T-helper 1 cell (primary cell): ENCODE measurements around the gene THBS2.
"Not testable (repeated sequence)": the region's sequence is repeated elsewhere in the genome, so short reads cannot be mapped to it uniquely, and the experiment has no call there.

Source experiments
- DNase-seq, 5 donors: peaks; one replicate each; pipeline ENCODE4 v3.0.0-alpha.2; 2012 to 2020
- total RNA-seq, 4 donors: gene quantifications; one replicate each; lab custom pipeline; 2026; lab: John Stamatoyannopoulos, UW

Gene THBS2
- 0 reads per million in 4 donors for total RNA-seq

- no peak for DNase-seq
Observed at GRCh38 chr6:169253337-169254238, at the start of gene THBS2. TSS of gene THBS2 (minus strand) at chr6:169253846. CDS start at chr6:169250784, 3,062 bp downstream.

GRCh38 chr6:169302716-169303115, 49.1 kb upstream of the THBS2 start:
- DNase-seq, result no peak

DNA sequence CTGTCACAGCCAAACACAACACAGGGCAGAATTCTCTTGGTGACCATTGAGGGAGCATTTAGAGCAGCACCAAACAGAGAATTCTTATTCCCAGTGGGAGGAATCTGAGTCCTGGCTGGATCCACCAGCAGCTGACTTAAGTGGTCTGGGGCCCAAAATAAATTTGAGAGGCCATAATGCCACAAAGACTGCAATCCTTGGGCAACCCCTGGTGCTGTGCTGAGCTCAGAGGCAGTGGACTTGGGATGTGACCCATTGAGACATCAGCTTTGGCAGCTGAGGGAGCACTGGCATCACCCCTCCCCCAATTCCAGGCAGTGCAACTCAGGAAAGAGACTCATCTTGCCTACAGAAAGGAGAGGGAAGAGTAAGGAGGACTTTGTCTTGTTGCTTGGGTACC, 48.6 kb upstream of the THBS2 start:
- no peak for DNase-seq

GRCh38 chr6:169300916-169301315, 47.3 kb upstream of the THBS2 start:
- no peak for DNase-seq

DNA sequence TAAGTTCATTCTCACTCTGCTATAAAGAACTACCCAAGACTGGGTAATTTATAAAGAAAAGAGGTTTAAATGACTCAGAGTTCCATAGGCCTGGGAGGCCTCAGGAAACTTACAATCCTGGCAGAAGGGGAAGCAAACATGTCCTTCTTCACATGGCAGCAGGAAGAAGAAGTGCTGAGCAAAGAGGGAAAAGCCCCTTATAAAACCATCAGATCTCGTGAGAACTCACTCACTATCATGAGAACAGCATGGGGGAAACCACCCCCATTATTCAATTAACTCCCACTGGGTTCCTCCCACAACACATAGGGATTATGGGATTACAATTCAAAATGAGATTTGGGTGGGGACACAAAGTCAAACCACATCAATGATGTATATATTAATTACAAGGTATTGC, 45.0 kb upstream of the THBS2 start:
- not testable (repeated sequence) for DNase-seq

GRCh38 chr6:169296622-169297021, 43.0 kb upstream of the THBS2 start:
- DNase-seq, result no peak

- DNase-seq, result no peak
Observed at GRCh38 chr6:169296170-169296569, 42.5 kb upstream of the THBS2 start.

DNA sequence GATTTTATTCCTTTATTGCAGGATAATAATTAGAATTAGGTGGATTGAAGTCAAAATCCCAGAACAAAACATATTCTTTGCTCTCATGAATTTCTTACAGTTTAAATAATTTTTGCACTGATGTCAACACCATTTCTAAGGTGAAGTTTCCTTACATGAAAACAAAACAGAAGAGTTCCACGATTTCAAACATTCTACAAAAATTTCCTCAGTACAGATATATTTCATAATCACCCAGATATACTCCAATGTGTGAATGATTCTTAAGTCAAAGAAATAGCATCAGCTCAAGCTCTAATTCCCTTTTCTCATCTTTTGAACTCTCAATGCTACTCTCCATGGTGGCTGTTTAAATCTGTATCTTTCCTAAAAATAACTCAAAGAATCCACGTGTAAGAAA, 39.5 kb upstream of the THBS2 start:
- DNase-seq, result no peak

- DNase-seq, result no peak
Observed at GRCh38 chr6:169292338-169293124, 38.9 kb upstream of the THBS2 start.

DNA sequence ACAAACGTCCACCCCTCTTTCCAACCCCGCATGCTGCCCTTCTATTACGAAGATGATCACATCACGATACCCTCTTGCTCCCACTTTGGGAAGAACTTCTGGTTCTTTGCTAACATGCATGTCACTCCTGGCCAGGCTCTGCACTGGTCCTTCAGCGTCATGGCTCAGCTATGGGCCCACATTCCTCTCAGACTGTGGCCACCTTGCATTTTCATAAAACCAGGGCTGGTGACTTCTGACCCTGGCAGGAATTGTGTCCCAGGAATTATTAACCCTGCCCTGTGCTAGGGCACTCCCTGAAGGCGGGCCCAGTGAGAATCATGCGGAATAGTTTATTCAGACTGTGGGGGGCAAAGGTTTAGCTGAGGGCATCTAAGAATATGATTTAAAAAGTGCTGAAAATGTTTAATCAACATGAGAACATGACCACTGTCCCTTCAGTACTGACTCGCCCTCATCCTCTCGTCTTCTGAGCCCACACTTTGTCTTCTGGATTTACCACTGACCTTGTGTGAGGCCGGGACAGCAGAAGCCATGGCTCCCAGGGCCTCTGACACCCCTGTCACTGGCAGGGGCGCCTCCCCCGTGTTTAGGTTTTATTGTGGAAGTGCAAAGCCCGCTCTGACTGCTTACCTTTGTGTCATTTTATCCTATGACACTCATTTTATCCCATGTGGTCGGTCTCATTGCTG, 38.1 kb upstream of the THBS2 start:
- DNase-seq, result no peak

- no peak for DNase-seq
Observed at GRCh38 chr6:169291148-169291547, 37.5 kb upstream of the THBS2 start.

- DNase-seq, result no peak
Observed at GRCh38 chr6:169289619-169290339, 36.1 kb upstream of the THBS2 start.

DNA sequence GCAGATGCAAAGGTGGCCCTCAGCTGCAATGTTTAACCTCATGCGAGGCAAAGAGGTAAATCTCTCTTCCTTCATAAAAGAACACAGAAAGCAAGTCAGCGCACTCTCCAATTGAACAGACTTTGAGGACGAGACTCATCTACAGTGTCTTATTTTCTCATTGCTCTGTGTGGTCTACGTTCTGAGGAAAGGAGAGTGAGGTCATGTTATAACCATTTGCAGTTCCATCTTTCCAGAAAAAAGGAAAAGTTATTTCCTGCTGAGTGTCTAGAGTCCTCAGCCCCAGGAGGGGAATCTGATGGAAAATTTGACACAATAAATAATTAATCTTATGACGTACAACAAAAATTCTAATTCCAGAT, 35.6 kb upstream of the THBS2 start:
- no peak for DNase-seq

GRCh38 chr6:169288591-169288990, 34.9 kb upstream of the THBS2 start:
- no peak for DNase-seq

- DNase-seq, result no peak
Observed at GRCh38 chr6:169287675-169288074, 34.0 kb upstream of the THBS2 start.

- no peak for DNase-seq
Observed at GRCh38 chr6:169286961-169287360, 33.3 kb upstream of the THBS2 start.

DNA sequence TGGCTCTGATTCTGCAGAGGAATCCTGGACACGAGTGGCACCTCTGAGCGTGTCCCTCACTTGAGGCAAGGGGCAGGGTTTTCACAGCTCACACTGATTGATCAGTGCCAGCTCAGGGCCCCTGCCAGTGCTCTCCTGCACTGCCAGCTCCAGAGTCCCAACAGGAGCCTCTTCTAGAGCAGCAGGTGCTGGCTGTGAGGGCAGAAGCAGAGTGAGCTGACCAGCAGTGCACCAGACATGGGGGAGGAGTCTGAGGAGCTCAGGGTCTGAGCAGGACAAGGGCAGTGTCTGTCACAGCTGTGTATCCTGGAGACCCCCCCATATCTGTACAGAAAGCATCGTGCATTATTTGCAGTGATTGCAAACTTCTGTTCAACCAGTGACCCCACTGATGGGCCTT, 31.5 kb upstream of the THBS2 start:
- DNase-seq, result no peak

- DNase-seq, result no peak
Observed at GRCh38 chr6:169283924-169284323, 30.3 kb upstream of the THBS2 start.

GRCh38 chr6:169282043-169282442, 28.4 kb upstream of the THBS2 start:
- DNase-seq, result no peak

DNA sequence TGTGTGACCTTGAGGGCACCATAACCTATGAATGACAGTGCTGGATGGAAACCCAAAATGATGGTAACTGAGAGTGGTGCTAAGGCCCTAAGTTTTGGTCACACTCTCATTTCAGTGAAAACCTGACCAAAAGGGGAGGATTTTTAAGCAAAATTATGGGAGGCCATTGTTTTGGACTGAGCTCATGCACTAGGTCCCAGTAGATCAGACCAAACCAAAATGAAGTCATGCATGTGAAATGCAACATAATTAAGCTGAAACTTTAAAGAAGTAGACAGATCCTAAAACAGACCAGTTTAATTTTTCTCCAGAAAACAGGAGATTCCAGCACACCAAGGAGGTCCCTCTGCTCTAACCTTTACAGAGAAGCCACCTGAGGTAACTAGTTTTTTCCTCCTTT, 24.0 kb upstream of the THBS2 start:
- DNase-seq, result no peak

GRCh38 chr6:169274781-169275180, 21.1 kb upstream of the THBS2 start:
- DNase-seq, result no peak

DNA sequence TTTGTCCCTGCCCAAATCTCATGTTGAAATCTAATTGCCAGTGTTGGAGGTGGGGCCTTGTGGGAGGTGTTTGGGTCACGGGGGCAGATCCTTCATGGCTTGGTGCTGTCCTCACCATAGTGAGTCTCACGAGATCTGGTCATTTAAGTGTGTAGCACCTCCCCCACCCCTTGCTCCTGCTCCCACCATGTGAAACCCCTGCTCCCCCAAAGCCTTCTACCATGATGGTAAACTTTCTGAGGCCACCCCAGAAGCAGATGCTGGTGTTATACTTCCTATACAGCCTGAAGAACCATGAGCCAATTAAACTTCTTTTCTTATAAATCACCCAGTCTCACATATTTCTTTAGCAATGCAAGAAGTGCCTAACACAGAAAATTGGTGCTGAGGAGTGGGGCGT, 19.9 kb upstream of the THBS2 start:
- DNase-seq, result no peak

- no peak for DNase-seq
Observed at GRCh38 chr6:169271877-169272216, 18.2 kb upstream of the THBS2 start.
